Head of caudate nucleus (tissue), 42 donors: ENCODE data around the gene TYR.
"Not testable (repeated sequence)": the region's sequence is repeated elsewhere in the genome, so short reads cannot be mapped to it uniquely, and the experiment has no call there.

ENCODE experiments used
- DNase-seq, 42 donors: peaks; one replicate each; pipeline versions ENCODE4 v3.0.0 to v3.0.0-alpha.2; 2020 to 2021; ENCODE audit warnings: mixed read lengths in 7 of 42
- intact Hi-C: fragments of 100-400 bp; cut with DNase I; formaldehyde crosslinking; loops from one replicate; pipeline ENCODE4 v1.15.0; 2022

Gene TYR

GRCh38 chr11:89249196-89249595 is 71.5 kb downstream of the TYR start:
- no peak for DNase-seq
- intact Hi-C loops = no loop called here

- DNase-seq, intact Hi-C loops: not testable (repeated sequence)
These were observed 83.8 kb downstream of the TYR start for GRCh38 chr11:89261483-89261882.

- intact Hi-C loops = no loop called here
- DNase-seq = no peak
These were observed 90.1 kb downstream of the TYR start for GRCh38 chr11:89267660-89268302.

DNA sequence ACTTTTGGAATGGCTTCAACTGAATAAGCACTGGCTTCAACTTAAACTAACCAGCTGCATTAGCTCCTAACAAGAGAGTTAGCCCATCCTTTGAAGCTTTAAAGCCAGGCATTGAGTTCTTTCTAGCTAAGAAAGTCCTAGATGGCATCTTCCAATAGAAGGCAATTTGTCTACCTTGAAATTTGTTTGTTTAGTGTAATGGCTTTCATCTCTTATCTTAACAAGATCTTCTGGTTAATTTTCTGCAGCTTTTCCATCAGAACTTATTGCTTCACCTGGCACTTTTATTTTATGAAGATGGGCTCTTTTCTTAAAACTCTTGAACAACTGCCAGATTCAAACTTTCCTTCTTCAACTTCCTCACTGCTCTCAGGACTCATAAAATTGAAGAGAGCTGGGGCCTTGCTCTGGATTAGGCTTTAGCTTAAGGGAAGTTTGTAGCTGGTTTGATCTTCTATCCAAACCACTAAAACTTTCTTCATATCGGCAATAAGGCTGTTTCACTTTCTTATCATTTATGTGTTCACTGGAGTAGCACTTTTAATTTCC is 94.9 kb downstream of the TYR start:
- intact Hi-C loops, DNase-seq: not testable (repeated sequence)

- intact Hi-C loops, DNase-seq: not testable (repeated sequence)
These were observed 95.5 kb downstream of the TYR start for GRCh38 chr11:89273220-89273619.

DNA sequence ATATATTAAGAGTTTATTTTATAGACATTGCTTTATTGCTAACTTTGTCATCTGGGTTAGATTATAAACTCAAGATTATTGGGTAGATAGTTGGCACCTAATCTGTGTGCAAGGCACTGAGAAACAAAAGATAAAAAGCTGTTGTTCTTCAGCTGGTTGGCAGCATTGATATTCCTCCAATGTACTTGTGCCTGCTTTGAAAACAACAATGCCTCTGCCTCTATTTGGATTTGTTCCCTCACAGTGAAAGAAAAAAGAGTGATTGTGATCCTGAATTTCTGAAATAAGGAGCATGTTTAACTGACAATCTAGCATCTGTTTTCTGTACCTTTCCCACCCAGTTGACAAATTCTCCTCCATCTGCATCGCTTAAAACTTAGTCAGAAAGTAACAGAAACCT is 98.3 kb downstream of the TYR start:
- peak in 15 of 42 donors; percentile 2 to 53 (median 10) for DNase-seq
- intact Hi-C loops = no loop called here

DNA sequence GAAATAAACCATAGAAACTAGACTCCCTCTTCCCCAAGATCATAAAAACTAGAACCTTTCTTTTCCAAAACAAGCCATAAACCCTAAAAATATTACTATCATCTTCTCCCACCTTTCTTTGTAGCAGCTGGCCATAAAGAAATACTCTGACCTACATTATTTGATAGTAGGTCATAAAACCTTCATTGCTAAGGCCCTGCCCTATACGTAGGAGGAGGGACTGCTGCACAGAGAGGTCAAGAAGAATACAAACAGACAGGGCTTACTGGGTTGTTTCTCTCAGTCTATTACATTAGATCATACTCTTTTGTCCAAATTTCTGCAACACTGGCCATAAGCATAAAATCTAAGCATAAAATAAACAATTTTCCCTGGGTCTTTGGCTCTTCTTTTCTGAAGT is 101.5 kb downstream of the TYR start:
- no peak for DNase-seq
- intact Hi-C loops = no loop called here

GRCh38 chr11:89281032-89281677 is 103.5 kb downstream of the TYR start:
- DNase-seq, intact Hi-C loops: not testable (repeated sequence)

GRCh38 chr11:89286601-89287000 is 108.9 kb downstream of the TYR start:
- intact Hi-C loops, DNase-seq: not testable (repeated sequence)

DNA sequence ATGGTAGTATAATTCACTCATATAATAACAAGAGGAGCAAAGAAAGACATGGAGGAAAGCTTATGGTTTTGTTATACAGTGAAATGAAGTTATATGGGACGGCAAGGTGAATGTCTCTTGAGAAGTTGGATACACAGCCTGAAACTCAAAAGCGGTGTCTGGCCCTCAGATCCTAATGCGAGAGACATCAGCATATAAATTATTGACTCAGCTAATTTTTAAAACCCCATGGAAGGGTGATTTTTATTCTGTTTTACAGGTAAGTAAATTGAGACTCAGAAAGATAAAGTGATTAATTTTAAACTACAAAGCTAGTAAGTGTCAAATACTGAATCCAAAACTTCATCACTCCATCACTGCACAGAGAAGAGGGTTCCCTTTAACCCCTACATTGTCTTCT is 110.3 kb downstream of the TYR start:
- DNase-seq, intact Hi-C loops: not testable (repeated sequence)

- peak in 3 of 42 donors; percentile 6 to 43 (median 41) for DNase-seq
- intact Hi-C loops = no loop called here
These were observed 116.4 kb downstream of the TYR start for GRCh38 chr11:89293965-89294679.

GRCh38 chr11:89295023-89295422 is 117.3 kb downstream of the TYR start:
- intact Hi-C loops, DNase-seq: not testable (repeated sequence)

- intact Hi-C loops, DNase-seq: not testable (repeated sequence)
These were observed 125.4 kb downstream of the TYR start for GRCh38 chr11:89303029-89303428.

GRCh38 chr11:89308272-89308671 is 130.6 kb downstream of the TYR start:
- DNase-seq, intact Hi-C loops: not testable (repeated sequence)

DNA sequence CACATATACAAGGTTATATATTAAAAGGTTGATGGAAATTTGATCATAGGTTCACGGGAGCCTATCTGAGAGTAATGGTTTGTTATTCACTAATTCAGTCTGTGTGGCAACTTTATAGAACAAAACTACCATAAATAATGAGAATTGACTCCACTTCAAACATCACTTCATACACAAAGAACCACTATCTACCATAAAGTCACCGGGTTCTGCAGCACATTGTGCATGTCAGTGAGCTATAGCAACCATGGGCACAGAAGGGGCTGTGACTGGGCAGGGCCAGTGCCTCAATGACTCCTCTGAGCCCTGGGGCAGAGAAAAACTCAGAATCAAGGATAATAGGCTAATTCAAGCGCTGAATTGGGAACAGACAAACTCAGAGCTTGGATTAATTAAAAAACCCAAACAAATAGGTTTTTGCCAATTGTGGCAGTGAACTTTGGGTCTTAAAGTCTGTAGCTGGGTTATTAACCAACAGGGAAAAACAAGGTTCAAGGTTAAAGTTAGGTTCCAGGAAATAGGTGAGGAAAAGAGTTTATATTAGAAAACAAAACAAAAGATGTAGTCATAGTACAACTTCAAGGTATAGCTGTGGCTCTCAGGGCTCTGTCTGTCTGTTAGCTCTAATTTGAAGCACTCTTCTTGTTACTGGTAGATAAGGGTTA is 131.8 kb downstream of the TYR start:
- intact Hi-C loops, DNase-seq: not testable (repeated sequence)

GRCh38 chr11:89310607-89311006 is 132.9 kb downstream of the TYR start:
- intact Hi-C loops, DNase-seq: not testable (repeated sequence)

- intact Hi-C loops = no loop called here
- no peak for DNase-seq
These were observed 143.7 kb downstream of the TYR start for GRCh38 chr11:89321401-89321800.

DNA sequence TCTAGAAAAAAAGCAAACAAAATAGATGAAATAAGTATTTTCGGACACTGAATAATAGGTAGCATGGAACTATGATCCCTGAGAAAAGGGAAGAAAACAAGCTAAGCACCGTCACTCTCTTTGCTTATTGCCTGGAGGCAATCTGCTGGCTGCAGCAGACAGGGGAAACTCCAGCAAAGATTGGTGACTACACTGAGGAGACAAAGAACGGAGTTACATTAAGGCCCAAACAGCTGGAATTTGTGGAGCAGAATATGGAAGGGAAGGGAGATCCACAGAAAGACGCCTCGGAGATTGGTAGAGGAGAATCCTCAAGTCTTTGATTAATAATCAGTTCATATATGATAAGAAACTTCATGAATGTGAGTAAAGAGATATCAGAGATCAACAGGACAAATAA is 150.2 kb downstream of the TYR start:
- intact Hi-C loops = no loop called here
- no peak for DNase-seq

DNA sequence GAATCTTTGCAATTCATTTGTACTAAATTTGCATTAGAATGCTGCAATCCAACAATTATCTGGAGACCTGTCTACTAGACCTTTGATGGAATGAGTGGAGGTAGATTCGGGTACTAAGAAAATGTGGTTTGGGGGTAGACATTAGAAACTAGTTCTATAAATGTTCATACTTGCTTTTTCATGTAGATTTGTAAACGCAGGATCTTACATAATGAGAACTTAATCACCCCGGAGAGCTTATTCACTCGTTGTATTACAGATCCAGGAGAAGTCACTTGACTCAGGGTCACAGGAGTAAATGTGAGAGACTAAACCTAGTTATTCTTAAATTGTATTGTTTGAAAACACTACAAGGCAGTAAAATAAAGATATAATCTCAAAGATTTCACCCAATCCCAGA is 154.3 kb downstream of the TYR start:
- intact Hi-C loops, DNase-seq: not testable (repeated sequence)
